ENCODE data around the gene SCAMP4.
"Not testable (repeated sequence)": the region's sequence is repeated elsewhere in the genome, so short reads cannot be mapped to it uniquely, and the experiment has no call there.

SCAMP4 gene

DNA sequence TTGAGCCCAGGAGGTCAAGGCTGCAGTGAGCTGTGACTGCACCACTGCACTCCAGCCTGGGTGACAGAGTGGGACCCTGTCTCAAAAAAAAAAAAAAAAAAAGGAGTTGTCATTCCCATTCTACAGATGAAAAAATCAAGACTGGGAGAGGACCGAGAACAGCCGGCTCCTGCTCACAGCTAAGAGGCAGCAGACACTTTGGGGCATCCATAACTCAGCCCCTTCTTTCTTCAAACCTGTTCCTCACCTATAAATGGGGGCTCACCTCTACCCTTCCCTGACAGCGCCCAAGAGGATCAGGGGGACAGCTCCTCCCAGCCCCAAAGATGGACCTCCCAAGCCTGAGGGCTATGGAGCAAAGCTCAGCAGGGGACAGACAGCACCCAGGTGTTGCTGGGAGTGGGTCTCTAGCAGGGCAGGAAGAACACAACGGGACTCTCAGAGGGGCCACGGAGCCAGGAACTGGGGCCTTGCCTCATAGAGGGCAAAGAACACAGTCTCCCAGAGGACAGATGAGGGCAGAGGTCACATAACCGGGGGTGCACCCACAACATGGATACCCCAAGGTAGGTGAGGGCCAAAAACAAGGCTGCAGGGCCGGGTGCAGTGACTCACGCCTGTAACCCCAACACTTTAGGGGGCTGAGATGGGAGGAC, 38.4 kb upstream of the SCAMP4 start:
- no peak for DNase-seq

DNA sequence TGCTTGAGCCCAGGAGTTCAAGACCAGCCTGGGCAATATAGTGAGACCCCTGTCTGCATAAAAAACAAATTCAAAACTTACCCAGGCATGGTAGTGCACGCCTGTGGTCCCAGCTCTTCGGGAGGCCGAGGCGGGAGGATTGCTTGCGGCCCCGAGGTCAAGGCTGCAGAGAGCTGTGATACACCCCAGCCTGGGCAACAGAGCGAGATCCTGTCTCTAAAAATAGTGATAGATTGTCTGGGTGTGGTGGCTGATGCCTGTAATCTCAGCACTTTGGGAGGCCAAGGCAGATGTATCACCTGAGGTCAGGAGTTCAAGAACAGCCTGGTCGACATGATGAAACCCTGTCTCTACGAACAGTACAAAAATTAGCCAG, 37.9 kb upstream of the SCAMP4 start:
- DNase-seq: no peak

DNA sequence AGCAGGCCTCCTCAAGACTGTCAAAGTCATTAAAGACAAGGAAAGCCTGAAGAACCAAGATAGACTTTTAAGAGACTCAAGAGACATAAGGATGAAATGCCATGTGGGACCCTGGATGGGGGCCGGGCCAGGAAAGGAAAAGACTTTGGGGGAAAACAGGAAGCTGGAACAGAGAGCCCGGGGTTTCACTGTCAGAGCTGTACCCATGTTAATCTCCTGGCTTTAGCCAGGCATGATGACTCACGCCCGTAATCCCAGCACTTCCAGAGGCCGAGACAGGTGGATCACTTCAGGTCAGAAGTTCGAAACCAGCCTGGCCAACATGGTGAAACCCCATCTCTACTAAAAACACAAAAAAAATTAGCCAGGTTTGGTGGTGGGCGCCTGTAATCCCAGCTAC, 36.2 kb upstream of the SCAMP4 start:
- DNase-seq: no peak

DNA sequence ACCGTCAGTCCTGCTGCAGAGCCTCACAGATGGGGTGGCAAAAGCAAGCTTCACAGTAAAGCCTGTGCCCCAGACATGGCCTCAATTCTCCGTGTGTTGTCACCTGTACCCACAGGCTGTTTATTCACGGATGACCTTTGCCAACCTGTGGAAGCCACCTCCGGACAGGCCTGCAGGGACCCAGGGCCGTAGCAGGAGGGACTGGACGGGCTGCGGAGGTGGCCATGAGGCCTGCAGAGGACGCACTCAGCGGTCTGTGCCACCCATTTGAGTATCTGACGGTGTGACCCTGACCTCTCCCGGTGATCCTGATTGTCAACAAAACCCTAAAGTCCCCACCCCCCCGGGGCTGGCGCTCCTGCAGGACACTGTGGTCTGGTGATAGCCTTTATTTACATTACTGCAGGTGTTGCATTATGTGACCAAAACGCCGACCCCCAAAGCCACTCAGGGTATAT, 34.0 kb upstream of the SCAMP4 start:
- no peak for DNase-seq

DNA sequence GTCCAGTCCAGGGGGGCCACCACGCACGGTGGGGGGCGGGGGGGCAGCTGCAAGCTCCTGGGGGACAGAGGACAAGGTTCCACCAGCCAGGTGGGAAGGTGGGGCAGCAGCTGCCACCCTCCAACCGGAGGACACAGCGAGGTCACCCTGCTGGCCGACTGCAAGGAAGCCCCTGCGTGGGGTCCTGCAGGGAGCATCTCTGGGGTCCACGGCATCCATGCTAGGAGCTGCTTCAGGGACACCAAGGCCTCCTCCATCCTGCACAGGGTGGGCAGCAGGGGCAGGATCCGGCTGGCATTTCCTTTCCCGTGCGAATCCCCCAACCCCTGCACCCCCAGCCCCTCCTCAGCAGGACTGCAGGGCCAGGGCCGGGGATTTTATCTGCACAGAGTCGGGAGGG, 33.6 kb upstream of the SCAMP4 start:
- DNase-seq: no peak

DNA sequence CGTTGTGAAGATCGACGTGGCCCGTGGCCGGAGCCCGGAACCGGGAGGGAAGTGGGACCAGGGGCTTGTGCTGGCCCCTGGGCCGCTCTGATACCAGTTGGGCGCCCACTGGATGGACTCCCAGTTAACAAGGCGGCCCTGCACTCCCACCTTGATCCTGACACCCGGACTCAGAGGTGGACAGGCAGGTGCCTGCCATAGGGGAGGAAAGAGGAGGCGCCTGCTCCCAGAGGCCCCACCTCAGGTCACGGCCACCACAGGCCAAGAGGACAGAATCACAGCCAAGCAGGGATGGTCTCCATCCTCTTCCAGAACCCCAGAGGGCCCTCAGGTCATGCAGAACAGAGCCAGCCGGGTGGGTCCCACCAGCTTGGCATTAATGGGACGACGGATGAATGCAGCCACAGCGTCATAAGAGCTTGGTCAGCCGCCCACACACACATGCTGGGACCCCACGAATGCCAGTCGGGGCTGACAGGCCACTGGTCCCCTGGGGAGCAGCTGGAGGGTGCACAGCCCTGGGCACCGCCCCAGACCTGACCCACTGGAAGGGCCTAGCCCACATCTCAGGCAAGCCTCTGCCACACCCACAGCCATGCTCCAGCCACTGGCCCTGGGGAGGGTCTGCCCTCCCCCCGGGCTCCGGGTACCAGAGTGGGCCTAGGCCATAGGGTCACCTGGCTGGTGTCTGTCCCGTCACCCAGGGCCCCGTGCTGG, 32.2 kb upstream of the SCAMP4 start:
- DNase-seq: no peak

DNA sequence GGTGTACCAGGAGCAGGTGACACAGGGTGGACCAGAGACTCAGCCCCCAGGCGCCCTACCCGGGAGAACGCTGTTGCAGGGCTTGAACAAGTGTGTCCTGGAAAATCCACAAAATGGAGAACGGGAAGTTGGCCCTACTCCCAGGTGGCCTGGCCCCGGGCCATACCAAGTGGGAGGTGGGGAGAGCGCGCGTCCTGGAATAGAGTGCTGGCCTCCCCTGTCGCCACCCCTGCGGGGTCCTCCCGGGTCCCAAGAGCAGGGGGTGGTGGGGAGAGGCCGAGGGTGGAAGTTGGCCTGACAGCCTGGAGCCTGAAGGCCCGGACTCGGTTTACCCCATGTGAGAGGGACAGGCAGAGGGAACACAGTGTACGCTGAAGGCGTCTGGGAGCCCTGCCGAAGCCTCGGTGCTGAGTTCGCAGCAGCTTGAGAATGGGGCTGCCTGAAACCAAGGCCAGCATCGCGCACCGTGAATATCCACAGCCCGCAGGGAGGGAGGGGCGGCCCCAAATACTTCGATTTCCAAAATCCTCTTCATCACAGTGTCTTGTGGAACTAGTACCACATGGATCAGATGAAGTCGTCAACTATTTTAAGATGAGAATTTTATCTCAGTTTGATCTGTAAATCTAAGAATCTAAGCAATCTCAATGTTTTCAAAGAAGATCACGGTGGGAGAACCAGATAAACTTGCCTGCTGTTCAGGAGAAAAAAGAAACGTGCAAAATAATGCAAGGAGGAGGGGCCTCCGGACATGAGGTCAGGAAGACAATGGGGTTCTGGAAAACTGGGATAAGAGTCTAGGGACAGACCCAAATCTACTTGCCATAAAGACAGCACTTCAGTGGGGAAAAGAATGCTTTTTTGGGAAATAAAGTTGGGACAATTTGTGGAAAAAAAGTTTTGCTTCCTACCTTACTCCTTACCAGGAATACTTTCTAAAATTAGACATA, 31.4 kb upstream of the SCAMP4 start:
- no peak for DNase-seq

DNA sequence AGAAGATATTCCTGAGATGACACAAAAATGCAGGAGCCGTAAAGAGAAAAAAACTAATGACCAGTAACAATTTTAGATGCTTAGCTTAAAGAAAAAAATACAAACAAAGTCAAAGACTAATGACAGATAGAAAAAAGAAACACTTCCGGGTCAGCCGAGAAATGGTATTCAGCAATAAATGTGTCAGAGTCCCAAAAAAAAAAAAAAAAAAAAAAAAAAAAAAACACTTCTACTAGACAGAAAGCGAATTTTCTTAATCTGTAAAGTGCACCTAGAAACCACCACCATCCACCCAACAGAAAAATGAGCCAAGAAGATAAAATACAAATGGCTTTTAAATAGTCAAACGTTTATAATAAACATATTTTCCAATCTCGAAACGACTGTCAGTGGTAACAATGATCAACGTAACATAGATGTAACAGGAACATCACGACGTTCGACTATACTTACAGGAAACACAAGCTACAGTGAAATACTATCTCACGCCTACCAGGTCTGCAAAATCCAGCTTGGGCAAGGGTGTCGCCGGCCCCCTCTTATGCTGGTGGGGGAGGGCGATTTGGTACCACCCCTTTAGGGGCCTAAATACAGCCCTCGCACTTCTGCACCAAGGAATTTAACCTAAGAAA, 30.5 kb upstream of the SCAMP4 start:
- DNase-seq: no peak

DNA sequence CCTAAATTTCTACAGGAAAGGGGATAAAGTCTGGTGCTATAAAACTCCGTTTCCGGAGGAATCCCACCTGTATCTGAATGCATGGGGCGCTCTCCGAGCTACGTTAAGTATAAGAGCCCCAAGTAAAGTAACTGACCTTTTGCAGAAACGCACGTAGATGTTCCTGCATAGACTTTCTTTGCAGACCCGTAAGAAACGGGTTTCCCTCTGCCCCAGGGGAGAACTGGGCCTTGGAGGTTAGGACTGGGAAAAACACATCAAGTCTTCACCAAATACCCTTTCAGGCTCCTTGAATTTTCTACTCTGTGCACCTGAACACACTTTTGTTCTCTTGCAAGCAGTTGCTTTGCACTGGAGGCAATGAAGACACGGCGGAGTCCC, 29.9 kb upstream of the SCAMP4 start:
- not testable (repeated sequence) for DNase-seq

DNA sequence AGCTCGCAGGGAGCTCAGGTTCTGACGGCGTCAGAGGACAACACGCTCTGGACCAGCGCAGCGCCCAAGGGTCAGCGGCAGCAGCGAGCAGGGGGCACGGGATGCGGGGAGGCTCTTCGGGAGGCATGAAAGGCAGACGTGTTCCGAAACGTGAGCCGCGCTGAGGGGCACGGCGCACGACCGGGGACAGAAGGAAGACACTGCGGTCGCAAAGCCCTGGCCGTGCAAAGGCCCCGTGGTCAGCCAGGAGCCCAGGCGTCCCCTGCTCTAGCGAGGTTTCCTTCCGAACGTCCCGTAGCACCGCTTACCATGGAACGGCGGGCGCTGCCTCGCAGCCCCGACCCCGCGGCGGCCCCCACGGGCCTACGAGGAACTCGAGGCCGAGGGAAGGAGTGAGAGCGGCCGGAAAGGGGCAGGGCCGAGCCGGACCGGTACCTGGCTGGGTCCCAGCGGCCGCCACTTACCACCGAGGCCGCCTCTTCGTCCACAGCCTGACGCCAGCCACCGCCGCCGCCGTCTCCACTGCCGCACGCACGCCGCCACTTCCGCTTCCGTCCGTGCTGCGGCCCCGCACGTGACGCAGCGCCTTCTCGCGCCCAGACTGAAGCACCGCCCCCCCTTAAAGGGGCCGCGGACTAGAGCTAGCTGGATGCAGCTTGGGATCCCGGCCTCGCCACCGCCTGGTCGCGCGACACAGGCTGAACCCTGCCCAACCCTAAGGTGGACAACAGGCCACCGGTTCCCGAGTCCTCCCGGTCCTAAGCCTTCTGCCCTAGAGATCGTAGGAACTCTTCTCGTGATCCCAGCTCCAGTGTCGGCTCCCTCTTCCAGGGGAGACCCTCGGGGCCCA, 29.3 kb upstream of the SCAMP4 start:
- peak; percentile 49 for DNase-seq

DNA sequence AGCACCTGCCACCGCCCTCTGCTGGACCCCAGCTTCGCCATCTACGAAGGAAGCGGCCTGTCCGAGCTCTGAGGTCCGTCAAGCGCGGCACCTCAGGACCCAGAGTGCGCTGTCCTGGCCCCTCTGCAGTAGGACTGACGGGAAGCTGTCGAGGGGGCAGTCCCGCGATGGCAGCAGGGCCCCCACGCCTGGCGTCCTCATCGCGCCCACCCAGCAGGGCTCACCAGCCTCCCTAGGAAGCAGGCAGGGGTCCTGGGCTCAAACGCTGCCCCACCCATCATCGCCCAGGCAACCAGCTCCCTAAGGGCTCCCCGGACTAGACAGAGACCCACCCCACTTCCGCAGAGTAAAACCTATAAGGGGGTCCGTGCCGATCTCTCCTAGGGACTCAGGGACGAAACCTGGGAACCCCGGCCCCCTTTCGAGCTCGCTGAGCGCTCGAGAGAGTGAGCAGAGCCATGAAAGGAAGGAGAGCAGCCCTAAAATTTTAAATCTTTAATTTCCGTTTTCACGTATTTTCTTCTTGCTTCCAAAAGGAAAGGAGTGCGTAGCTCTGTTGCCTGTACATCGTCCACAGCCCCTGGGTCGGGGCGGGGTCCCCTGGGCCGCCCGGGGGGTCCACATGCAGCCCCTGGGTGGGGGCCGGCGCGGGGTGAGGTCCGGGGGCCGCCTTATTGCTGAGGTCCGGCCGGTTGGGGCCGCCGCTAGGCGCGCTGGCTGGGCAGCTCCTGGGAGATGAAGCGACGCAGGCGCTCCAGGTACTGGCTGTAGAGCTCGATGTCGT, 28.5 kb upstream of the SCAMP4 start:
- DNase-seq: not testable (repeated sequence)

DNA sequence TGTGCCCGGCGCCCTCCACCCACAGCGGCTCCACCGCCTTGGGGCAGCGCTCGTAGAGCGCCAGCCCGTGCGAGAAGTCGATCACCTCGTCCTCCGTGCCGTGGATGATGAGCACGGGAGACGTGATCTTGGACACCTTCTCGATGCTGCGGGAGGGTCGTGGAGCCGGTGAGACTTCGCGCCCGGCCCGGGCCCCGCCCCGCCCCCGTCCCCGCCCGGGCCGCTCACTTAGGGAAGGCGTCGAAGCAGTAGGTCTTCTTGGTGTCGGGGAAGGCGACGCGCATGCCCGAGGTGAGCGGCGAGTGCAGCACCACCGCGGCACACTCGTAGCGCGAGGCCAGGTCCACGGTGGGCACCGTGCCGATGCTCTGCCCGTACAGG, 27.9 kb upstream of the SCAMP4 start:
- not testable (repeated sequence) for DNase-seq

DNA sequence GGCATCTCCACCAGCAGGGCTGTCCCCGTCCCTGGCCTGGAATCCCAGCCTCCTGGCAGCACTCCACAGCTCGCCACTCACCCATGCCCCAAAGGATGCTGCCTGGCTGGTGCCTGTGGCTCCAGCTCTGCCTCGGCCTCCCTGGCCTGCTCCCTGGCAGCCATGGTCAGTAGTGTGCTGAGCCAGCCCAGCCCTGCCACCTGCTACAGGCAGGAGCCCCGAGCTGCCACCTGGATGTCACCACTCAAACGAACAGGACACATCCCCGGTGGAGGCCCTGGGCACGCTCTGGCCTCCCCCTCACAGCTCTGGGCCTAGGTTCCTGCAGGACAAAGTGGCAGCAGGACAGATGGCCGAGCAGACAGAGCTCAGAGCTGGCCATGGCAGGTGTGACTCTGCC, 26.6 kb upstream of the SCAMP4 start:
- DNase-seq: not testable (repeated sequence)

DNA sequence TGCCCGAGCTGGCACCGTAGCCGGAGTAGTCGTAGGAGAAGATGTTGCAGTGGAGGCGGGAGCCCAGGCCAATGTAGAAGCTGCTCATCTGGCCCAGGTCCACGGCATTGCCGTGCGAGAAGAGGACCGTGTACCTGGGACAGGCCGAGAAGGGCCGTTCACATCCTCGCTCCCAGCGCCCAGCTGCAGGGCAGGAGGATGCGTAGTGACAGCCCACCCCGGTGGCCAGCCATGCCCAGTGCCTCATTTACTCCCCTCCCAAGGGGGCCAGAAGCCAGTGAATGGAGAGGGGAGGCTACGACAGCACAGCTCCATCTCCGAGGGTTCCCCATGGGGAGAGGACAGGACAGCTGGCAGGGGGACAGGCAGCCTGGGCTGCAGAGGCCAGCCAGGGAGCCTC, 25.2 kb upstream of the SCAMP4 start:
- not testable (repeated sequence) for DNase-seq

DNA sequence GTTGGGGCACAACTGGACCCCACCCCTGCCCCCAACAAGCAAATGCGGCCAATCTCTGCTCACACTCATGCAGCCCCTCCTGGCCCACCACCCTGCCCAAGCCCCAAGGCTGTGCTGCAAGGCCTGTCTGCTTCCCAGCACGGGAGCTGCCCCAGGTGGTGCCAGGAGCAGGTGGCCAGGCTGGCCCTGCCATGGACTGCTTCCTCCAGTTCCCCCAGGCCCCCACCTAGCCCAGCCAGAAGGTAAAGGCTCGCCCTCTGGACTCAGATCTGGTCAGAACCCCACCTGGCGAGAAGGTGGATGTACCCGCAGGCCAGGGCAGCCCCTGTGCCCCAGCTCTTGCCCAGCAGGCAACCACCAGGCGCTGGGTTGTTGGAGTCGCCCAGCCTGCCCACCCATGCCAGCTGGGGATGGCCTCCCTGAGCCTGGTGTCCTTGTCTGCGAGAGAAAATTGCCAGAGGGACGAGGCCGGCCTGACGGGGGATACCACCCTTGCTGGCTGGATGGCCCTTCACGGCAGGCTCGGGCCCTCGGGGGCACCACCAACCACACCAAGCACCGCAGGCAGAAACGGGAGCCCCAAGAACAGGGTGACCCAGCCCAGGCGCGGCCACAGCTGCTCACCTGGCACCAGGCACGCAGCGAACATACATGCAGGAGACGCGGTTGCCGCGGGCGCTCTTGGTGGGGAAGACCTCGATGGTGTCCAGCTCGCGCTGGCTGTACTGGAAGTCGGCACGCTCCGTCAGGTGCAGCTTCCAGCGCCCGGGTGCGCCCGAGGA, 24.4 kb upstream of the SCAMP4 start:
- no peak for DNase-seq

DNA sequence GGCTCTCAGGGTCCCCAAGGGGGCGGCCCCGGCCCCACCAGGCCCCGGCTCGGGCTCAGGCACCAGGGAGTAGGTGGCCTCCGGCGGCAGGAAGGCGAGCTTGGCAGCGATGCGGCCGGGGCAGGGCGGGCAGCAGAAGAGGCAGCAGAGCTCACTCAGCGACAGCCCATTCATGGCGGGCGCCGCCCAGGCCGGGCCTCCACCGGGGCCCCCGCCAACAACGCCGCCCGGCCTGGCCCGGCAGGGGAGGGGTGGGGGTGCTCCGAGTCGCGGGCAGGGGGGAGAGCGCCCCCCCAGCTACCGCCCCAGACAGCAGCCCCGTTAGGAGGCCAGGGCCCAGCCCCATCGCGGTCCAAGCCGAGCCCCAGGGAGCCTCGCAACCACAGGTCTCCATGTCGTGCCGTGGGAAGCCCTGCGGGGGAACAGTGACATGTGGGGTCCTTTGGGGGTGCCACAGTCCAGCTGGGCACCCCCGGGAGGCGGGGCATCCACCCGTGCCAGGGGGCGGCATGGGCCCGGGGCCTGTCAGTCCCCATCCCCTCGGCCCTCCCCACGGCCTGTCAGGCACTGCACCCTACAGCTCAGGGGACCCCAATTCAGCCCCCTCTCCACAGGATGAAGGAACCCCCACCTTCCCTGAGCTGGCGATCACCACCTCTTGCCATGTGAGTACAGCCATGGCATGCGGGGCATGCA, 23.7 kb upstream of the SCAMP4 start:
- DNase-seq: not testable (repeated sequence)

DNA sequence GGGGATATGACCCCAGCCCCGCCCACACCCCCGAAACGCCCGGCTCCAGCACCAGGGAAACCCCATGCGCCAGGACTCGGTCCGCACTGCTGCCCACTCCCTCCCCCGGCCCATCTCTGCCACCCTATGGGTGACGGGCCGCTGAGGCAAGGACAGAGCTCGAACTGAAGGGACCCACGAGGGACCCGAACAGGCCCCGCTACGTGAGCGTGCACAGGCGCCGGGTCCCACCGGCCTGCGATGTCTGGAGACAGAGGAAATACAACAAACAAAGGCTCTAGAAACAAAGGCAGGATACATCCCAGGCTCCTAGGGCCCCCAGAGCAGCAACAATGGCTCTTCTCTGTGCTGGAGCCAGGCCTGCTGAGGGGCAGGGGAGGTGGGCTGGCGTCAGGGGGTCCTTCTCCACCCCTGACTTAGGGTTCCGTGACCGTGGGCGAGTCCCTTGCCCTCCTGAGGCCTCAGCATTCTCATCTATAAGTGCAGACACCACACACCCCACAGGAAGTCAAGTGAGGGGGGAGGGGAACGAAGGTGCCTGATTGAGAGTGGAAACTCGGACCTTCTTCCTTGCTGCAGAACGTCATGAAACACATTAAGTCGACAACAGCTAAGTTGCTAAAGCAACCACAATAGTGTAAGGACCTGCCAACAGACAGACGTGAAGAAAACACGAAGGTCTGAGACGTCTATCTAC, 23.0 kb upstream of the SCAMP4 start:
- no peak for DNase-seq

DNA sequence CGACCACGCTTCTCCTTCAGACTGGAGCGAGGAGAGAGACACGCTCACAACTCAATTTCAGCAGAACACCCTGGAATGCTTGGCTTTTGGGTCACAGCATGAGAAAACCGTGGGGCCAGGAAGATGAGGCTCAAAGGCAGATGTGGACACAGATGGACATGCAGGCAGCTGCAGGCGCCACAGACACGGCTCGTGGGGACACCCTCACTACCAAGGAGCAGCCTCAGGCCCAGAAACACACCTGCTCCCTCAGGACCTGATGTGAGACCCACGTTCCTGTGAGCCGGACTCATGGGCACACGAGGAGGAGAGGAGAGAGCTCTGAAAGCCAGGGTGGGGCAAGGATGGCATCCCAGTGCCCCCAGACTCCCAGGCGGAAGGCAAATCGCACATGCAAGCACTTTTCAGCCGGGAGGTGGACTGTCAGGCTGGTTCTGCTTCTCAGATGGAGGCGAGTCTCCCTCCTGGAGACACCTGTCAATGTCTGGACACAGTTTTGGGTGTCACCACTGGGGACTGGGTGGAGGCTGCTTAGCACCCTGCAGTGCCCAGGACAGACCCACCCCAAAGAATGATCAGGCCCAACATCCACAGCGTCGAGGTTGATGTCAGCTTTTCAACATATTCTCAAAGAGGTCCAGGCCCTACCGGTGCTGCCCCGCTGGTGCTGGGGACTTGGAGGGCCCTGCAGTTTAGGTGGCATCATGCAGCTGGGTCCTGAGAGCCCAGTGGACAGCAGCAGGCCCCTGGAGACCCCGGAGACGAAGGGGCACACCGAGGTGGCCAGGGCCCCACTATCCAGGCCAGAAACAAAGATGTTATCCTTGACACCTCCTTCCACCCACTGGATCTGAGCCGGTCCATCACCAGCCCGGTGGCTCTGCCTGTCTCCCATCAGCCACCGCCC, 22.2 kb upstream of the SCAMP4 start:
- DNase-seq: no peak
